HepG2 (cell line): Measurements from ENCODE around the gene UNC5CL. TPM values are rescaled to one million over a fixed set of nuclear protein-coding genes. Genes with fewer than 3 reads are reported as not detected.

ENCODE experiments used
- ATF7 ChIP-seq, 2 experiments: fragments of 450-650 bp in 1 of 2; sonication (generic) in 1 of 2; formaldehyde crosslinking in 1 of 2; IDR thresholded peaks; 2 replicates each; pipeline versions ENCODE4 v1.4.0 to v1.6.1; 2016 to 2020; ENCODE audit warnings: antibody characterized with exemption in 1 of 2, mild to moderate bottlenecking in 1 of 2, missing genetic modification reagents in 1 of 2
- EEA1 ChIP-seq: sonication (generic); formaldehyde crosslinking; IDR thresholded peaks from 2 replicates; pipeline ENCODE4 v1.5.1; 2020; ENCODE audit warnings: mild to moderate bottlenecking, missing genetic modification reagents, borderline replicate concordance
- ERF ChIP-seq: IDR thresholded peaks from 2 replicates; pipeline ENCODE4 v1.6.1; 2018; ENCODE audit warnings: missing biosample characterization, missing genetic modification reagents
- JUNB ChIP-seq: sonication (generic); formaldehyde crosslinking; IDR thresholded peaks from 2 replicates; pipeline ENCODE4 v1.8.0; 2022; ENCODE audit warnings: missing genetic modification reagents, mild to moderate bottlenecking, borderline replicate concordance
- PHF20 ChIP-seq: sonication (generic); formaldehyde crosslinking; IDR thresholded peaks from 2 replicates; pipeline ENCODE4 v1.5.0; 2020; ENCODE audit warnings: mild to moderate bottlenecking, missing genetic modification reagents
- PHF5A ChIP-seq: IDR thresholded peaks from one replicate; pipeline ENCODE4 v1.6.1; 2018; ENCODE audit warnings: low read depth, missing genetic modification reagents; ENCODE audit not compliant: unreplicated experiment
- POLR2AphosphoS5 ChIP-seq: IDR thresholded peaks from 2 replicates; pipeline ENCODE4 v1.6.1; 2012; ENCODE audit warnings: low read depth, low read length
- POLR2G ChIP-seq: fragments of 200-400 bp; formaldehyde crosslinking; IDR thresholded peaks from 2 replicates; pipeline ENCODE4 v1.6.1; 2018; ENCODE audit warnings: mild to moderate bottlenecking, low read depth, low read length, moderate library complexity
- SAFB2 ChIP-seq: sonication (generic); formaldehyde crosslinking; IDR thresholded peaks from 2 replicates; pipeline ENCODE4 v1.5.1; 2020; ENCODE audit warnings: missing genetic modification reagents, low read depth, mild to moderate bottlenecking, borderline replicate concordance
- SP2 ChIP-seq: sonication (generic); formaldehyde crosslinking; IDR thresholded peaks from 2 replicates; pipeline ENCODE4 v1.5.1; 2020; ENCODE audit warnings: mild to moderate bottlenecking, missing genetic modification reagents
- SRSF1 ChIP-seq: fragments of 200-400 bp; formaldehyde crosslinking; optimal IDR thresholded peaks from 2 replicates; pipeline ENCODE3; 2017; ENCODE audit warnings: mild to moderate bottlenecking, low read depth, low read length, moderate library complexity
- THAP11 ChIP-seq: IDR thresholded peaks from 2 replicates; pipeline ENCODE4 v1.6.1; 2016; ENCODE audit warnings: missing biosample characterization, missing genetic modification reagents
- THAP7 ChIP-seq: sonication (generic); formaldehyde crosslinking; IDR thresholded peaks from 2 replicates; pipeline ENCODE4 v1.8.1; 2023; ENCODE audit warnings: mild to moderate bottlenecking, missing genetic modification reagents
- YY1 ChIP-seq: IDR thresholded peaks from 2 replicates; pipeline ENCODE4 v1.6.1; 2011; ENCODE audit warnings: low read length, low read depth, moderate library complexity, mild to moderate bottlenecking; ENCODE audit not compliant: insufficient read depth, insufficient replicate concordance
- ZMYM2 ChIP-seq: sonication (generic); formaldehyde crosslinking; IDR thresholded peaks from 2 replicates; pipeline ENCODE4 v1.8.0; 2022; ENCODE audit warnings: mild to moderate bottlenecking, missing genetic modification reagents
- ZNF543 ChIP-seq: sonication (generic); formaldehyde crosslinking; IDR thresholded peaks from 2 replicates; pipeline ENCODE4 v1.4.0; 2020; ENCODE audit warnings: mild to moderate bottlenecking, missing genetic modification reagents
- ZSCAN29 ChIP-seq: sonication (generic); formaldehyde crosslinking; conservative IDR thresholded peaks from 2 replicates; pipeline ENCODE4 v1.4.0; 2020; ENCODE audit warnings: mild to moderate bottlenecking, missing genetic modification reagents
- polyA plus RNA-seq, 8 experiments: library from polyadenylated mRNA; depleted of rRNA in 3 of 8; stranded (reverse) in 7 of 8; unstranded in 1 of 8; fragments of >200 nt; fragmentation: Illumina TruSeq in 4 of 8; extraction: Trizol in 4 of 8; gene quantifications; 2 replicates each; pipeline versions ENCODE4 v1.2.1 to v1.2.3, GENCODE V29; 2011 to 2016; ENCODE audit warnings: low read depth in 4 of 8, missing spikeins in 1 of 8, mixed read lengths in 1 of 8; ENCODE audit not compliant: insufficient read depth in 1 of 8
- total RNA-seq, 5 experiments: library from RNA; depleted of rRNA; stranded (reverse); fragments of >200 nt; fragmentation: Illumina TruSeq; extraction: Trizol; gene quantifications; 2 replicates each; pipeline ENCODE4 v1.2.3, GENCODE V29; 2016; ENCODE audit warnings: low read depth in 1 of 5
- TF ChIP-seq, protein P1 (sequence below): sonication (generic); formaldehyde crosslinking; IDR thresholded peaks from 2 replicates; pipeline ENCODE4 v1.4.0; 2020; ENCODE audit warnings: mild to moderate bottlenecking, missing genetic modification reagents, borderline replicate concordance
- TF ChIP-seq, protein P2 (sequence below): sonication (generic); formaldehyde crosslinking; IDR thresholded peaks from 2 replicates; pipeline ENCODE4 v1.9.0; 2021; ENCODE audit warnings: mild to moderate bottlenecking, missing genetic modification reagents

UNC5CL gene
- total and polyA plus RNA-seq, 2 of the 13 experiments (the other 11 are each of a cell fraction or from before 2014, with no cell fraction given): 2.4 to 2.5 TPM

DNA sequence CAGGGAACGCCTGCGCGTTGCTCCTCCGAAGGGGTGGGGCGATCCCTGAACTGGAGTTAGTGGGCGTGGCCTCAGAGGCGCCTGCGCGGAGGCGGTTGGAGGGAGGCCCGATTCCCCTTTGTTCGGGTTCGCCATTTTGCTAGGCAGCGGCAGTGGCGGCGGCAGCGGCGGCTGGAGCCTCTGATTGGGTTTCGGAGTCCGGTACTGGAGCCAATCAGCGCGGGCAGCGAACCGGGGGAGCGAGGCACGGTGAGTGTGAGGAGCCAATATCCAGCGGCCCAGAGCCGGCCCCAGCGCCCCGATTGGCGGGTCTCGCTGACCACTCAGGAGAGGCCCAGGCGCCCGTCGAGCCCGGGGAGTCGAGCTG, 33.8 kb upstream of the UNC5CL start, which contains the start of gene NFYA (continued):
- TF ChIP-seq YY1 (peak; percentile 92), PHF20 (peak; percentile 4; the same call in 1 of the 2 replicates), SP2 (CRISPR knock-in tag) (peak; percentile 83), SAFB2 (CRISPR knock-in tag) (no peak), THAP7 (CRISPR knock-in tag) (peak; percentile 50; the same call in 1 of the 2 replicates), ZNF543 (CRISPR knock-in tag) (0 out of 2 replicates have a peak, but pooled peaks have one; percentile 29), ZMYM2 (CRISPR knock-in tag) (no peak), SRSF1 (peak; percentile 6), POLR2AphosphoS5 (peak; percentile 58), EEA1 (CRISPR knock-in tag) (no peak), POLR2G (peak; percentile 3; the same call in 1 of the 2 replicates), ERF (0 out of 2 replicates have a peak, but pooled peaks have one; percentile 8), ZSCAN29 (CRISPR knock-in tag) (0 out of 2 replicates have a peak, but pooled peaks have one; percentile 20), ATF7 (IDR thresholded peaks at IDR 0.05) (no peak), ATF7 (CRISPR knock-in tag; IDR thresholded peaks at IDR 0.05) (no peak), JUNB (CRISPR knock-in tag) (no peak), PHF5A (CRISPR knock-in tag) (peak; percentile 1), THAP11 (CRISPR knock-in tag) (peak; percentile 29)
- TF ChIP-seq, protein P1, sequence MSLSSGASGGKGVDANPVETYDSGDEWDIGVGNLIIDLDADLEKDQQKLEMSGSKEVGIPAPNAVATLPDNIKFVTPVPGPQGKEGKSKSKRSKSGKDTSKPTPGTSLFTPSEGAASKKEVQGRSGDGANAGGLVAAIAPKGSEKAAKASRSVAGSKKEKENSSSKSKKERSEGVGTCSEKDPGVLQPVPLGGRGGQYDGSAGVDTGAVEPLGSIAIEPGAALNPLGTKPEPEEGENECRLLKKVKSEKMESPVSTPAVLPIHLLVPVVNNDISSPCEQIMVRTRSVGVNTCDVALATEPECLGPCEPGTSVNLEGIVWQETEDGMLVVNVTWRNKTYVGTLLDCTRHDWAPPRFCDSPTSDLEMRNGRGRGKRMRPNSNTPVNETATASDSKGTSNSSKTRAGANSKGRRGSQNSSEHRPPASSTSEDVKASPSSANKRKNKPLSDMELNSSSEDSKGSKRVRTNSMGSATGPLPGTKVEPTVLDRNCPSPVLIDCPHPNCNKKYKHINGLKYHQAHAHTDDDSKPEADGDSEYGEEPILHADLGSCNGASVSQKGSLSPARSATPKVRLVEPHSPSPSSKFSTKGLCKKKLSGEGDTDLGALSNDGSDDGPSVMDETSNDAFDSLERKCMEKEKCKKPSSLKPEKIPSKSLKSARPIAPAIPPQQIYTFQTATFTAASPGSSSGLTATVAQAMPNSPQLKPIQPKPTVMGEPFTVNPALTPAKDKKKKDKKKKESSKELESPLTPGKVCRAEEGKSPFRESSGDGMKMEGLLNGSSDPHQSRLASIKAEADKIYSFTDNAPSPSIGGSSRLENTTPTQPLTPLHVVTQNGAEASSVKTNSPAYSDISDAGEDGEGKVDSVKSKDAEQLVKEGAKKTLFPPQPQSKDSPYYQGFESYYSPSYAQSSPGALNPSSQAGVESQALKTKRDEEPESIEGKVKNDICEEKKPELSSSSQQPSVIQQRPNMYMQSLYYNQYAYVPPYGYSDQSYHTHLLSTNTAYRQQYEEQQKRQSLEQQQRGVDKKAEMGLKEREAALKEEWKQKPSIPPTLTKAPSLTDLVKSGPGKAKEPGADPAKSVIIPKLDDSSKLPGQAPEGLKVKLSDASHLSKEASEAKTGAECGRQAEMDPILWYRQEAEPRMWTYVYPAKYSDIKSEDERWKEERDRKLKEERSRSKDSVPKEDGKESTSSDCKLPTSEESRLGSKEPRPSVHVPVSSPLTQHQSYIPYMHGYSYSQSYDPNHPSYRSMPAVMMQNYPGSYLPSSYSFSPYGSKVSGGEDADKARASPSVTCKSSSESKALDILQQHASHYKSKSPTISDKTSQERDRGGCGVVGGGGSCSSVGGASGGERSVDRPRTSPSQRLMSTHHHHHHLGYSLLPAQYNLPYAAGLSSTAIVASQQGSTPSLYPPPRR: peak; percentile 6; the same call in 1 of the 2 replicates
- TF ChIP-seq, protein P2, sequence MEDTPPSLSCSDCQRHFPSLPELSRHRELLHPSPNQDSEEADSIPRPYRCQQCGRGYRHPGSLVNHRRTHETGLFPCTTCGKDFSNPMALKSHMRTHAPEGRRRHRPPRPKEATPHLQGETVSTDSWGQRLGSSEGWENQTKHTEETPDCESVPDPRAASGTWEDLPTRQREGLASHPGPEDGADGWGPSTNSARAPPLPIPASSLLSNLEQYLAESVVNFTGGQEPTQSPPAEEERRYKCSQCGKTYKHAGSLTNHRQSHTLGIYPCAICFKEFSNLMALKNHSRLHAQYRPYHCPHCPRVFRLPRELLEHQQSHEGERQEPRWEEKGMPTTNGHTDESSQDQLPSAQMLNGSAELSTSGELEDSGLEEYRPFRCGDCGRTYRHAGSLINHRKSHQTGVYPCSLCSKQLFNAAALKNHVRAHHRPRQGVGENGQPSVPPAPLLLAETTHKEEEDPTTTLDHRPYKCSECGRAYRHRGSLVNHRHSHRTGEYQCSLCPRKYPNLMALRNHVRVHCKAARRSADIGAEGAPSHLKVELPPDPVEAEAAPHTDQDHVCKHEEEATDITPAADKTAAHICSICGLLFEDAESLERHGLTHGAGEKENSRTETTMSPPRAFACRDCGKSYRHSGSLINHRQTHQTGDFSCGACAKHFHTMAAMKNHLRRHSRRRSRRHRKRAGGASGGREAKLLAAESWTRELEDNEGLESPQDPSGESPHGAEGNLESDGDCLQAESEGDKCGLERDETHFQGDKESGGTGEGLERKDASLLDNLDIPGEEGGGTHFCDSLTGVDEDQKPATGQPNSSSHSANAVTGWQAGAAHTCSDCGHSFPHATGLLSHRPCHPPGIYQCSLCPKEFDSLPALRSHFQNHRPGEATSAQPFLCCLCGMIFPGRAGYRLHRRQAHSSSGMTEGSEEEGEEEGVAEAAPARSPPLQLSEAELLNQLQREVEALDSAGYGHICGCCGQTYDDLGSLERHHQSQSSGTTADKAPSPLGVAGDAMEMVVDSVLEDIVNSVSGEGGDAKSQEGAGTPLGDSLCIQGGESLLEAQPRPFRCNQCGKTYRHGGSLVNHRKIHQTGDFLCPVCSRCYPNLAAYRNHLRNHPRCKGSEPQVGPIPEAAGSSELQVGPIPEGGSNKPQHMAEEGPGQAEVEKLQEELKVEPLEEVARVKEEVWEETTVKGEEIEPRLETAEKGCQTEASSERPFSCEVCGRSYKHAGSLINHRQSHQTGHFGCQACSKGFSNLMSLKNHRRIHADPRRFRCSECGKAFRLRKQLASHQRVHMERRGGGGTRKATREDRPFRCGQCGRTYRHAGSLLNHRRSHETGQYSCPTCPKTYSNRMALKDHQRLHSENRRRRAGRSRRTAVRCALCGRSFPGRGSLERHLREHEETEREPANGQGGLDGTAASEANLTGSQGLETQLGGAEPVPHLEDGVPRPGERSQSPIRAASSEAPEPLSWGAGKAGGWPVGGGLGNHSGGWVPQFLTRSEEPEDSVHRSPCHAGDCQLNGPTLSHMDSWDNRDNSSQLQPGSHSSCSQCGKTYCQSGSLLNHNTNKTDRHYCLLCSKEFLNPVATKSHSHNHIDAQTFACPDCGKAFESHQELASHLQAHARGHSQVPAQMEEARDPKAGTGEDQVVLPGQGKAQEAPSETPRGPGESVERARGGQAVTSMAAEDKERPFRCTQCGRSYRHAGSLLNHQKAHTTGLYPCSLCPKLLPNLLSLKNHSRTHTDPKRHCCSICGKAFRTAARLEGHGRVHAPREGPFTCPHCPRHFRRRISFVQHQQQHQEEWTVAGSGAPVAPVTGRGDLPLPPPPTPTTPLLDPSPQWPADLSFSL (CRISPR knock-in tag): no peak
